GM18507 (cell line): ENCODE results near the gene OAT.
A peak's percentile ranks its signal among the peaks of the same experiment; 100 is the strongest.

ENCODE experiments used
- DNase-seq: peaks from one replicate; pipeline ENCODE4 v3.0.0; 2011; ENCODE audit warnings: low read depth; ENCODE audit not compliant: insufficient read length; ENCODE audit errors: extremely low spot score
- FAIRE-seq: peaks from 2 replicates; lab custom pipeline; 2011; peaks lifted over from hg19 to GRCh38; lab: Jason Lieb, UNC

OAT gene

DNA sequence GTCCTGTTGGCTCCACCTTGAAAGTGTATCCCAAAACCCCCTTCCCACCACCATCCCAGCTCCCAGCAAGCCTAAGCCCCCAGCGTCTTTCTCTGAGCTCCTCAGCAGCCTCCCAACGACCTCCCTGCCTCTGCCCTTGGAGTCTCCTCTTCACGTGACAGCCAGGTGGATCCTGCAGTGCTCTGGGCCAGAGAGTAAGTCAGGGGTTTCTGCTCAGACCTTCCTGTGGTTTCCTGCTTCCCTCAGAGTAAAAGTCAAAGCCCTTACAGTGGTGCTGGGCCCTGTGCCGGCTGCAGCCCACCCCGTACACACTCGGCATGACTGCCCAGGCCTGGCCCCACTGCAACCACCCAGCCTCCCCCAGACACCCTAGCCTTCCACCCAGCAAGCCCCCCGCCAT lies 51.9 kb downstream of the OAT start:
- DNase-seq: no peak
- FAIRE-seq: no peak

GRCh38 chr10:124366343-124366742 lies 52.4 kb downstream of the OAT start:
- DNase-seq: no peak
- no peak for FAIRE-seq

GRCh38 chr10:124364674-124365073 lies 54.0 kb downstream of the OAT start:
- FAIRE-seq: no peak
- no peak for DNase-seq

GRCh38 chr10:124362568-124362967 lies 56.2 kb downstream of the OAT start:
- FAIRE-seq: no peak
- DNase-seq: no peak

GRCh38 chr10:124359336-124359832 lies 59.3 kb downstream of the OAT start:
- DNase-seq (no peak), FAIRE-seq (no peak)

- no peak for FAIRE-seq
- no peak for DNase-seq
These were observed 61.2 kb downstream of the OAT start for GRCh38 chr10:124357561-124357885.

GRCh38 chr10:124356701-124357560 lies 61.8 kb downstream of the OAT start:
- DNase-seq: no peak
- FAIRE-seq: no peak

GRCh38 chr10:124354411-124355382 lies 64.0 kb downstream of the OAT start:
- FAIRE-seq (peak; percentile 70), DNase-seq (peak; percentile 9)

DNA sequence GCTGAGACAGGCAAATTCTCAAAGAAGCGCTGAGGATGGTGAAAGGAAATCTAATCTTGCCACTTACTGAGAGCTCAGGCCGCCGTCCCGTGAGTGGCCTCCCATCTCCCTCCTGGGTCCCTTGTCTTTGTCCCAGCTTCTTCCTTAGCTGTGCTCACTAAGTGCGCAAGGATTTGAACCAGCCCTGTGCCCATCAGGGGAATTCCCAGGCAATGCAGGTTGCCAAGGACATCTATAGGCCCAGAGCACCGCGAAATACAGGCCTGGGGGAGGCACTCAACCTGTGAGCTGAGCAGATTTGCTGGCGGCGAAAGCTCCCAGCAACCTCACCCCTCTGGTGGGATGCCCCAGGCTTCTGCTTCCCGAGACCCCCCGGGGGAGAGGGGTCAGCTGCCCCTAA lies 64.8 kb downstream of the OAT start:
- DNase-seq: no peak
- FAIRE-seq: no peak

DNA sequence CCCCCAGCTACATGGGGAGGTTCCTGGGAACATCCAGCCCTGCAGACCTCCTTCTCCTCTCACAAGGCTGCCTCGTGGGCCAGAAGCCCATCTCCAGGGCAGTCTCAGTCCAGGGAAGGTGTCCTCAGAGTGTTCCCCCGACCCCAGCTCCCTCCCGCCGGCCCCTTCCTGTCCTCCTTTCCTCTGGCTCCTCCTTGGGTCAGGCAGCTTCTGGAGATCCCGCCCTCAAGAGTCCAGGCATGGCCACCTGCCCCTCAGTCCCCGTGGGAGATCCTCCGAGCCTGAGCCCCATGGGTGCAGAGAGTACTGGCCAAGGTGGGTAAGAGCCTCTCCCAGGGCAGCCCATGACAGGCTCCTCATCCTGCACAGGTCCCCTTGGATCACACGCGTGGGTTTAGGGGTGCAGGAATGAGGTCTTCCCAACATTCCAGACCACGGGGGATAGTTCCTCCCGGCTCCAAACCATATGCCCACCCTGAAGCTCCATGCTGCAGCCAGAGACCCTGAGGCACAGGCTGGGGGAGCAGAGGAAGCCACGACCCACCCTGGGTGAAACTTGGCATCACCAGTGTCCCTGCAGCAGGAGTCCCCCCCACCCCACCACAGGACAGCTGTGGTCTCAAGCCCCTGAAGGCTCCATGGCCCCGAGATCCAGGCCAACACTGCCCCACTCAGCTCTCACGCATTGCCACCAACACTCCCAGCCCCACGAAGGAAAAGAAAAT lies 65.5 kb downstream of the OAT start:
- DNase-seq (no peak), FAIRE-seq (no peak)

- no peak for FAIRE-seq
- DNase-seq: no peak
These were observed 67.1 kb downstream of the OAT start for GRCh38 chr10:124351481-124352220.

DNA sequence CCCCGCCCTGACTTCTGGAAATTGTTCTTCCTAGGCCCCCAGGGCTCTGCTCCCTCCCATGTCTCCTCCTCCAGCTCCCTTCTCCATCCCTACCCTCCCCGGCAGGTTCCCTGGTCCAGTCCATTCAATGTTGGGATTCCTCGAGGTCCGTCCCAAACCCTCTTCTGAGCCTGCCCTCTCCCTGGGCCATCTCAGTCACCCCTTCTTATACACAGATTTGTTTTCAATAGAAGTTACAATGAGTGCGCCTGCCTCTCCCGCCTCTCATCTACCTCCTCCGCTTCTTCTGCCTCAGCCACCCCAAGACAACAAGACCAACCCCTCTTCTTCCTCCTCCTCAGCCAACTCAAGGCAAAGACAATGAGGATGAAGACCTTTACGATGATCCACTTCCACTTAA lies 67.9 kb downstream of the OAT start:
- DNase-seq (no peak), FAIRE-seq (no peak)

- FAIRE-seq (no peak), DNase-seq (no peak)
These were observed 68.8 kb downstream of the OAT start for GRCh38 chr10:124349996-124350280.

- FAIRE-seq (no peak), DNase-seq (no peak)
These were observed 69.3 kb downstream of the OAT start for GRCh38 chr10:124349231-124349995.

- no peak for FAIRE-seq
- no peak for DNase-seq
These were observed 69.9 kb downstream of the OAT start for GRCh38 chr10:124348801-124349200.

GRCh38 chr10:124347956-124348355 lies 70.8 kb downstream of the OAT start:
- no peak for FAIRE-seq
- no peak for DNase-seq
